Hematopoietic multipotent progenitor cell treated with erythropoietin and hydrocortisone succinate and interleukin-3 and kit ligand, for 4 days (in vitro differentiated cells): ENCODE measurements around the gene ICAM4.
A peak's percentile ranks its signal among the peaks of the same experiment; 100 is the strongest.
"Not testable (repeated sequence)": the region's sequence is repeated elsewhere in the genome, so short reads cannot be mapped to it uniquely, and the experiment has no call there.

ENCODE experiments used
- DNase-seq: peaks from one replicate; pipeline ENCODE4 v3.0.0-alpha.2; 2015

The ICAM4 gene

GRCh38 chr19:10269333-10270179, 17.2 kb upstream of the ICAM4 start:
- DNase-seq = peak; percentile 90

- DNase-seq = peak; percentile 87
Measured at GRCh38 chr19:10270180-10270615, 16.6 kb upstream of the ICAM4 start.

GRCh38 chr19:10270616-10271394, 15.9 kb upstream of the ICAM4 start, which contains the start of gene ICAM1:
Gene ICAM1, plus strand, starts transcription at chr19:10271120. Its CDS starts 40 bp downstream, at chr19:10271160.
- DNase-seq = peak; percentile 83

GRCh38 chr19:10271543-10272086, 15.1 kb upstream of the ICAM4 start:
- DNase-seq = no peak

GRCh38 chr19:10274589-10274988, 12.2 kb upstream of the ICAM4 start:
- DNase-seq = no peak

- no peak for DNase-seq
Measured at GRCh38 chr19:10277795-10278589, 8.8 kb upstream of the ICAM4 start.

- no peak for DNase-seq
Measured at GRCh38 chr19:10278935-10279334, 7.8 kb upstream of the ICAM4 start.

- peak; percentile 29 for DNase-seq
Measured at GRCh38 chr19:10279737-10280442, 6.9 kb upstream of the ICAM4 start.

GRCh38 chr19:10282043-10282442, 4.7 kb upstream of the ICAM4 start:
- DNase-seq = not testable (repeated sequence)

GRCh38 chr19:10283301-10284064, 3.3 kb upstream of the ICAM4 start:
- peak; percentile 68 for DNase-seq

GRCh38 chr19:10284065-10284959, 2.4 kb upstream of the ICAM4 start:
- no peak for DNase-seq

- DNase-seq = no peak
Measured at GRCh38 chr19:10284960-10285278, 1.8 kb upstream of the ICAM4 start.

- DNase-seq = peak; percentile 41
Measured at GRCh38 chr19:10285393-10285792, 1.4 kb upstream of the ICAM4 start.

- DNase-seq = peak; percentile 97
Measured at GRCh38 chr19:10288662-10289166, 2.0 kb downstream of the ICAM4 start.

- DNase-seq = peak; percentile 95
Measured at GRCh38 chr19:10289167-10289835, 2.5 kb downstream of the ICAM4 start.

GRCh38 chr19:10289836-10290356, 3.1 kb downstream of the ICAM4 start, which contains the start of gene ICAM5:
Gene ICAM5, plus strand, starts transcription at chr19:10289952. Its CDS starts 92 bp downstream, at chr19:10290044.
- peak; percentile 88 for DNase-seq

- DNase-seq = peak; percentile 53
Measured at GRCh38 chr19:10290357-10290875, 3.7 kb downstream of the ICAM4 start.

- DNase-seq = peak; percentile 92
Measured at GRCh38 chr19:10290876-10291553, 4.3 kb downstream of the ICAM4 start.
